Measurements from ENCODE around the gene TBC1D22B.

The TBC1D22B gene

DNA sequence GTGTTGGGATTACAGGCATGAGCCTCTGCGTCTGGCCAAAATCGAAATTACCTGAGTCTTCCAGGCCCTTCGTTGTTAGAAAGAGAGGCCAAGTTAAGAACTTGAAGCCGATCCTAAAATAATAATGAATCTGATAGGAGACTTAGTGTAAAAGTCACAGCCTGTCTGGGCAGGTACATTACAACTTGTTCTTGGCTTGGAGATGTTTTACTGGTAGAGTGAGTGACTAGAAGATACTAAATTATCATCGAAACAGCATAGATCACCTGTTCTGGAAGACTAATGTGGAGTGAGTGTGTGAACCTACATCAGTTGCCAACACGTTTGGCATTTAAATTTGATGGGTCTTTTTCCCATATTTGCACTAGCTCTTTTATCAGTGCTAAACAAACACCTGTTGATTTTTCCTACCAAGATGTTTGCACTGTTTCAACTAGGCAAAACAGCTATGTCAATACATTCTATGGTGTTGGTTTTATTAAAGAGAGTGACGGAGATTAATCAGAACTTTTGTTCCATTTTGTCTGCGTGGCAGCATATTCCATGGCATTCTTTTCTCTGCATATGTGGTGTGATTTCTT is 5.0 kb downstream of the TBC1D22B start:
- H3K27me3 ChIP-seq (ENCODE audit: low read length) = no peaks in the 10 kb centered on the region
- no peak overlapping the region for H3K27ac ChIP-seq (ENCODE audit: low read depth, low read length)
- H2AFZ ChIP-seq (ENCODE audit: low read depth, low read length, severe bottlenecking) = no peak overlapping the region
- H3K9me2 ChIP-seq (replicated peaks; ENCODE audit: insufficient read depth, low read length) = no peaks in the 10 kb centered on the region
- TF ChIP-seq EZH2phosphoT487 (conservative IDR thresholded peaks at IDR 0.05; ENCODE audit: low read length) (no peak), CTCF (IDR thresholded peaks at IDR 0.05; ENCODE audit: insufficient read depth, low read length, poor library complexity, severe bottlenecking) (no peak)
- H3K4me3 ChIP-seq (ENCODE audit: insufficient read depth, low read length, poor library complexity, severe bottlenecking) = no peak overlapping the region
- no peak overlapping the region for H3K4me2 ChIP-seq (ENCODE audit: low read depth, low read length, poor library complexity, severe bottlenecking)
- H3K9me3 ChIP-seq (ENCODE audit: insufficient read depth, low read length) = no peaks in the 10 kb centered on the region
- no peak overlapping the region for H3K9ac ChIP-seq (ENCODE audit: low read length)
- H4K20me1 ChIP-seq (ENCODE audit: low read depth, low read length) = 0 out of 2 replicates have a peak, but pooled peaks cover 13% of the 10 kb centered on the region
- 0 out of 2 replicates have a peak, but pooled peaks cover 14% of the 10 kb centered on the region for H3K79me2 ChIP-seq (ENCODE audit: insufficient read depth, low read length)
- peaks cover 14% of the 10 kb centered on the region; the same call in 1 of the 2 replicates for H3F3A ChIP-seq (ENCODE audit: insufficient read depth)
- H3K36me3 ChIP-seq (ENCODE audit: low read length) = no peaks in the 10 kb centered on the region

DNA sequence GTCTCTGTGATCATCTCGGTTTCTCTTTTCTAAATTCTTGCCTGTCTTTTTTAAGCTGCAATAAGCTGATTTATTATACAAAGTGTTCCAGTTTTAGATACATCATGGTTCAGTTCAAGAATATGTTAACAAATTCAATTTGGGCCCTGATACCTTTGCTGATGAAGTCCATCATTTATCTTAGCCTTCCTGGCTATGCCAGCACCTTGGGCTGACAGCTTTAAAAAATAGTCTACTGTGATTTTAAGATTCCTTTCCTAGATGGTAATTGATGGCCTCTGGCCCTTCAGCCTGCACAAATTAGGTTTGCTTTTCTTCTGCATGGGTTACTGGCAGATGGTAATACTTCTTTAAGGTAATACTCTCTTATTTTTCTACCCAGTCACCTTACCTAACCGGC is 7.4 kb downstream of the TBC1D22B start:
- H4K20me1 ChIP-seq (ENCODE audit: low read depth, low read length) = 0 out of 2 replicates have a peak, but pooled peaks cover 13% of the 10 kb centered on the region
- H3K4me2 ChIP-seq (ENCODE audit: low read depth, low read length, poor library complexity, severe bottlenecking) = no peak overlapping the region
- 0 out of 2 replicates have a peak, but pooled peaks cover 7% of the 10 kb centered on the region for H3K79me2 ChIP-seq (ENCODE audit: insufficient read depth, low read length)
- H3K9me3 ChIP-seq (ENCODE audit: insufficient read depth, low read length) = no peaks in the 10 kb centered on the region
- no peaks in the 10 kb centered on the region for H3K9me2 ChIP-seq (replicated peaks; ENCODE audit: insufficient read depth, low read length)
- H3K36me3 ChIP-seq (ENCODE audit: low read length) = no peaks in the 10 kb centered on the region
- no peak overlapping the region for H2AFZ ChIP-seq (ENCODE audit: low read depth, low read length, severe bottlenecking)
- 0 out of 2 replicates have a peak, but pooled peaks cover 3% of the 10 kb centered on the region for H3F3A ChIP-seq (ENCODE audit: insufficient read depth)
- no peak overlapping the region for H3K27ac ChIP-seq (ENCODE audit: low read depth, low read length)
- TF ChIP-seq EZH2phosphoT487 (conservative IDR thresholded peaks at IDR 0.05; ENCODE audit: low read length) (no peak), CTCF (IDR thresholded peaks at IDR 0.05; ENCODE audit: insufficient read depth, low read length, poor library complexity, severe bottlenecking) (no peak)
- no peak overlapping the region for H3K4me3 ChIP-seq (ENCODE audit: insufficient read depth, low read length, poor library complexity, severe bottlenecking)
- no peak overlapping the region for H3K9ac ChIP-seq (ENCODE audit: low read length)
- no peaks in the 10 kb centered on the region for H3K27me3 ChIP-seq (ENCODE audit: low read length)

GRCh38 chr6:37265860-37266259 is 8.3 kb downstream of the TBC1D22B start:
- Histone ChIP-seq H2AFZ (ENCODE audit: low read depth, low read length, severe bottlenecking) (no peak overlapping the region), H3K27me3 (ENCODE audit: low read length) (no peaks in the 10 kb centered on the region), H3K4me2 (ENCODE audit: low read depth, low read length, poor library complexity, severe bottlenecking) (no peak overlapping the region), H4K20me1 (ENCODE audit: low read depth, low read length) (0 out of 2 replicates have a peak, but pooled peaks cover 13% of the 10 kb centered on the region), H3F3A (ENCODE audit: insufficient read depth) (no peaks in the 10 kb centered on the region), H3K79me2 (ENCODE audit: insufficient read depth, low read length) (0 out of 2 replicates have a peak, but pooled peaks cover 6% of the 10 kb centered on the region), H3K9me3 (ENCODE audit: insufficient read depth, low read length) (no peaks in the 10 kb centered on the region), H3K4me3 (ENCODE audit: insufficient read depth, low read length, poor library complexity, severe bottlenecking) (no peak overlapping the region), H3K36me3 (ENCODE audit: low read length) (0 out of 2 replicates have a peak, but pooled peaks cover 3% of the 10 kb centered on the region), H3K9me2 (replicated peaks; ENCODE audit: insufficient read depth, low read length) (no peaks in the 10 kb centered on the region), H3K9ac (ENCODE audit: low read length) (no peak overlapping the region), H3K27ac (ENCODE audit: low read depth, low read length) (no peak overlapping the region)
- TF ChIP-seq EZH2phosphoT487 (conservative IDR thresholded peaks at IDR 0.05; ENCODE audit: low read length) (no peak), CTCF (IDR thresholded peaks at IDR 0.05; ENCODE audit: insufficient read depth, low read length, poor library complexity, severe bottlenecking) (no peak)

Measured in SU-DHL-6 (cell line).